ENCODE results near the gene KCNK18.

Gene KCNK18

DNA sequence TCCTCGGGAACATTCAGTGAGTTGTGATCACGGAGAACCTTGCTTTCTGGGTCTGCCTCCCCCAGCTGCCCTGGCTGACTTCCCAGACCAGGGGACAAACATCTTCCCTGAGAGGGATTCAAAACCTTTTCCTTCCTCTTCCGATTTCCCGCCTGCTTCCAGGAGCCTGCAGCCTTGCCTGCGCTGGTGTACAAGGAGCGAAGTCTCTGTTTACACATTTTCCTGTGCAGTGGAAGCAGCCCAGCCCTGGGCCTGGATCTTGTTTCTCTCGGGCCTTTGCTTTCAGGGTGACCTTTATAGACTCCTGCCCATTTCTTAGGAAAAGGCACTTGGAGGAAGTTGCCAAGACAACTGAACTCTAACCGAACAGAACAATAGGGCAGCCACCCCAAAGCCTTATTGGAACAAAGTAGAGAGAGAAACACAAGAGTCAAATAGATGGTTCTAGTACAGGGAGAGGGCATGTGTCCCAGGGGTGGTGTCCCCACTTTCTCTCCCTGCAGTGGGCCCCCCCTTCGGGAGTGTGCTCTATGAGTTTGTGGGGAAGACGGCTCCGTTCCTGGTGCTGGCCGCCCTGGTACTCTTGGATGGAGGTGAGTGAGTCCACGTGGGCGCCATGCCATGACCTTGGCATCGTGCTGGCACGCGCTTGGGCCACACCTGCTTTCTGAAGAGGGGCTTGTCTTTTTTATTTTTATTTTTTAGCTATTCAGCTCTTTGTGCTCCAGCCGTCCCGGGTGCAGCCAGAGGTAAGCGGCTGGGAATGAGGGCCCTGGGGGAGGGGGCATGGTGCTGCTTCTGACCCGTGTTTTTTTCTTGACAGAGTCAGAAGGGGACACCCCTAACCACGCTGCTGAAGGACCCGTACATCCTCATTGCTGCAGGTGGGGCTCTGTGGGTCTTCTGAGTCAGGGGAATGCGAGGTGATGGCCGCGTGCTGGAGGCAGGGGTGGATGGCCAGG lies 57.8 kb downstream of the KCNK18 start:
- no peak for DNase-seq

GRCh38 chr10:117255835-117256460 lies 58.7 kb downstream of the KCNK18 start:
- no peak for DNase-seq

GRCh38 chr10:117256910-117257309 lies 59.6 kb downstream of the KCNK18 start:
- DNase-seq, result no peak

- no peak for DNase-seq
Measured at GRCh38 chr10:117257721-117258120, 60.4 kb downstream of the KCNK18 start.

- no peak for DNase-seq
Measured at GRCh38 chr10:117259279-117259678, 62.0 kb downstream of the KCNK18 start.

All from NCI-H2107 (cell line).